B cell (primary cell): ENCODE data around the gene KLHDC7B. TPM values are rescaled to one million over a fixed set of nuclear protein-coding genes. Genes with fewer than 3 reads are reported as not detected.

Source experiments
- ATAC-seq: fragments of 200-7000 bp; cut with Tn5 transposase; one replicate; pipeline ENCODE4 v1.10.0; 2021; ENCODE audit warnings: low read depth, mild to moderate bottlenecking, moderate number of reproducible peaks, moderate library complexity
- CTCF ChIA-PET: fragments of 350-600 bp; sonication (Branson Sonifier 250); formaldehyde crosslinking; loops from one replicate; lab custom pipeline; 2021; ENCODE audit warnings: antibody characterized with exemption, inconsistent platforms; lab: Charles Lee
- POLR2A ChIA-PET: fragments of 350-600 bp; sonication (Branson Sonifier 250); formaldehyde crosslinking; loops from one replicate; lab custom pipeline; 2021; ENCODE audit warnings: antibody characterized with exemption; lab: Charles Lee
- DNase-seq: peaks from one replicate; pipeline ENCODE4 v3.0.0; 2013
- H2AFZ ChIP-seq: 2 replicates; pipeline ENCODE4 v1.6.1; 2012; ENCODE audit warnings: mild to moderate bottlenecking, low read depth, low read length; ENCODE audit not compliant: insufficient read depth, poor library complexity, severe bottlenecking
- H3K27ac ChIP-seq, 2 donors: 1 replicate in 1 of 2; 2 replicates in 1 of 2; pipeline ENCODE4 v1.5.1; 2012 to 2013; ENCODE audit warnings: low read length in 2 of 2, mild to moderate bottlenecking in 2 of 2, moderate library complexity in 1 of 2
- H3K27me3 ChIP-seq, 4 experiments: fragments of 200-600 bp in 1 of 4; sonication (generic) in 1 of 4; replicated peaks in 1 of 4; 1 replicate in 2 of 4; 2 replicates in 2 of 4; pipeline versions ENCODE4 v1.6.1 to v1.7.0; 2013 to 2016; ENCODE audit warnings: low read length in 3 of 4, mild to moderate bottlenecking in 2 of 4, mixed read lengths in 1 of 4, moderate library complexity in 1 of 4; ENCODE audit not compliant: insufficient read depth in 4 of 4, control insufficient read depth in 3 of 4; ENCODE audit errors: control extremely low read depth in 1 of 4
- H3K36me3 ChIP-seq, 2 experiments: replicated peaks in 1 of 2; 1 replicate in 1 of 2; 2 replicates in 1 of 2; pipeline versions ENCODE4 v1.6.1 to v1.7.1; 2013; ENCODE audit warnings: low read length in 1 of 2; ENCODE audit not compliant: insufficient read depth in 2 of 2, control insufficient read depth in 1 of 2; ENCODE audit errors: control extremely low read depth in 1 of 2, extremely low read depth in 1 of 2
- H3K4me1 ChIP-seq, 2 donors: fragments of 200-600 bp in 1 of 2; sonication (generic) in 1 of 2; 1 replicate in 1 of 2; 2 replicates in 1 of 2; pipeline versions ENCODE4 v1.5.1 to v1.6.1; 2013 to 2017; ENCODE audit warnings: low read length in 2 of 2; ENCODE audit not compliant: control insufficient read depth in 2 of 2, insufficient read depth in 2 of 2
- H3K4me2 ChIP-seq: replicated peaks from 2 replicates; pipeline ENCODE3; 2012; ENCODE audit warnings: mild to moderate bottlenecking, low read depth, low read length; ENCODE audit not compliant: poor library complexity, severe bottlenecking
- H3K4me3 ChIP-seq, 5 experiments: fragments of 200-600 bp in 1 of 5; sonication (generic) in 1 of 5; 1 replicate in 3 of 5; 2 replicates in 2 of 5; pipeline versions ENCODE4 v1.5.1 to v1.7.0; 2011 to 2016; ENCODE audit warnings: low read length in 4 of 5, mild to moderate bottlenecking in 4 of 5, low read depth in 2 of 5, control low read depth in 1 of 5, moderate library complexity in 1 of 5; ENCODE audit not compliant: insufficient read depth in 1 of 5; ENCODE audit errors: control extremely low read depth in 1 of 5, extremely low read depth in 1 of 5
- H3K79me2 ChIP-seq: fragments of 200-600 bp; sonication (generic); one replicate; pipeline ENCODE4 v1.6.0; 2016; ENCODE audit warnings: low read length; ENCODE audit not compliant: control insufficient read depth, insufficient read depth
- H3K9ac ChIP-seq: fragments of 200-600 bp; sonication (generic); 2 replicates; pipeline ENCODE4 v1.6.1; 2017; ENCODE audit warnings: mild to moderate bottlenecking, low read length, moderate library complexity
- H3K9me3 ChIP-seq, 3 donors: one replicate each; pipeline versions ENCODE4 v1.6.1 to v1.7.1; 2013; ENCODE audit warnings: low read length in 2 of 3; ENCODE audit not compliant: control insufficient read depth in 2 of 3, insufficient read depth in 1 of 3; ENCODE audit errors: control extremely low read depth in 1 of 3
- H4K20me1 ChIP-seq: 2 replicates; pipeline ENCODE4 v1.6.0; 2012; ENCODE audit warnings: mild to moderate bottlenecking, low read length; ENCODE audit not compliant: insufficient read depth, control insufficient read depth, poor library complexity, severe bottlenecking
- H3K27ac Mint-ChIP-seq: one replicate; pipeline ENCODE4 v1.8.0; 2021; ENCODE audit warnings: mixed read lengths
- H3K27me3 Mint-ChIP-seq: one replicate; pipeline ENCODE4 v1.8.0; 2021; ENCODE audit warnings: mixed read lengths
- H3K4me1 Mint-ChIP-seq: one replicate; pipeline ENCODE4 v1.8.0; 2021; ENCODE audit warnings: mixed read lengths
- H3K4me3 Mint-ChIP-seq: one replicate; pipeline ENCODE4 v1.8.0; 2021; ENCODE audit warnings: mixed read lengths
- H3K9me3 Mint-ChIP-seq: one replicate; pipeline ENCODE4 v1.8.0; 2022; ENCODE audit warnings: mixed read lengths; ENCODE audit not compliant: insufficient read depth
- EZH2 ChIP-seq: IDR thresholded peaks from 2 replicates; pipeline ENCODE4 v1.6.1; 2012; ENCODE audit warnings: borderline replicate concordance, low read depth, mild to moderate bottlenecking, moderate library complexity, low read length; ENCODE audit not compliant: insufficient read depth, poor library complexity, severe bottlenecking
- WGBS: methylation state at CpG from one replicate; pipeline ENCODE4 v1.1.5; 2013; ENCODE audit warnings: missing lambda C conversion rate; ENCODE audit not compliant: insufficient coverage; 5-methylcytosine and 5-hydroxymethylcytosine counted together
- intact Hi-C: fragments of 100-400 bp; cut with micrococcal nuclease; formaldehyde crosslinking; loops from one replicate; pipeline ENCODE4 v1.10.0; 2022
- polyA plus RNA-seq: library from polyadenylated mRNA; depleted of rRNA; stranded (reverse); fragments of >200 nt; gene quantifications from 2 replicates; pipeline ENCODE4 v1.2.3, GENCODE V29; 2012
- total RNA-seq, 2 donors: library from RNA; stranded (reverse); fragments of 120-200 nt in 1 of 2; gene quantifications; 1 replicate in 1 of 2; 2 replicates in 1 of 2; pipeline versions ENCODE4 v1.2.3 to v1.2.4, GENCODE V29; 2013 to 2022
- TF ChIP-seq, protein P1 (sequence below): fragments of 200-600 bp; IDR thresholded peaks from one replicate; pipeline ENCODE4 v1.8.0; 2022; ENCODE audit warnings: antibody characterized with exemption, mild to moderate bottlenecking

KLHDC7B gene
- total and polyA plus RNA-seq, 2 donors (not counting 1 experiment from before 2014, with no cell fraction given), result 1.8 to 6.2 TPM

DNA sequence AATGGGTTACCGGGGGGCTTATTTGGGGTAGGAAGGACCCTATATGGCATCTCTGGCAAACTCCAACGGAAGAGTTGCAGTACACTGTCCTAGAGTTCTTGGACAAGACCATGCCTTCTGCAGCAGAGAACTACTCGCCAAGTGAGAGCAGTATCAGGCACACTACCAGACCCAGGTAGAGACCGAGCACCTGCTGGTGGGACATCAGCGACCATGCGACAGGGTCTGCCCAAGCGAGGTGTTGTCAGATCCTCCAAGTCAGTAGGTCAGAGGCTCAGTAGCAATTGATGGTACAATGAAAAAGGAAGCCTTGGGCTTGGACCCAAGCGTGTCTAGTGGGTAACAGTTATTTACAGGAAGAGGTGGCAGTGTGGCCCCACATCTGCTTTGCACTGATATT lies 40.1 kb downstream of the KLHDC7B start:
- DNase-seq (no peak), ATAC-seq (no peak)
- Histone ChIP-seq H3K36me3 (peaks cover 0 to 3% of the 10 kb centered on the region in 2 experiments), H3K79me2 (peaks cover 12% of the 10 kb centered on the region), H3K9me3 (no peaks in the 10 kb centered on the region), H3K27ac (no peak overlapping the region), H3K4me1 (peaks cover 14 to 18% of the 10 kb centered on the region in 2 donors), H3K27me3 (no peaks in the 10 kb centered on the region), H3K4me2 (no peak overlapping the region), H3K4me3 (no peak overlapping the region), H3K9ac (no peak overlapping the region), H4K20me1 (peaks cover 12% of the 10 kb centered on the region), H2AFZ (no peak overlapping the region)
- 99% methylated on average over 7 of the region's 8 CpGs for WGBS
- ChIA-PET CTCF (no interaction called here), POLR2A (no interaction called here)
- no peak overlapping the region for H3K27ac Mint-ChIP-seq
- peaks cover 15% of the 10 kb centered on the region for H3K4me1 Mint-ChIP-seq
- intact Hi-C loops, result no loop called here
- H3K4me3 Mint-ChIP-seq, result no peak overlapping the region
- TF ChIP-seq, protein P1, sequence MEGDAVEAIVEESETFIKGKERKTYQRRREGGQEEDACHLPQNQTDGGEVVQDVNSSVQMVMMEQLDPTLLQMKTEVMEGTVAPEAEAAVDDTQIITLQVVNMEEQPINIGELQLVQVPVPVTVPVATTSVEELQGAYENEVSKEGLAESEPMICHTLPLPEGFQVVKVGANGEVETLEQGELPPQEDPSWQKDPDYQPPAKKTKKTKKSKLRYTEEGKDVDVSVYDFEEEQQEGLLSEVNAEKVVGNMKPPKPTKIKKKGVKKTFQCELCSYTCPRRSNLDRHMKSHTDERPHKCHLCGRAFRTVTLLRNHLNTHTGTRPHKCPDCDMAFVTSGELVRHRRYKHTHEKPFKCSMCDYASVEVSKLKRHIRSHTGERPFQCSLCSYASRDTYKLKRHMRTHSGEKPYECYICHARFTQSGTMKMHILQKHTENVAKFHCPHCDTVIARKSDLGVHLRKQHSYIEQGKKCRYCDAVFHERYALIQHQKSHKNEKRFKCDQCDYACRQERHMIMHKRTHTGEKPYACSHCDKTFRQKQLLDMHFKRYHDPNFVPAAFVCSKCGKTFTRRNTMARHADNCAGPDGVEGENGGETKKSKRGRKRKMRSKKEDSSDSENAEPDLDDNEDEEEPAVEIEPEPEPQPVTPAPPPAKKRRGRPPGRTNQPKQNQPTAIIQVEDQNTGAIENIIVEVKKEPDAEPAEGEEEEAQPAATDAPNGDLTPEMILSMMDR, result no peak
- TF ChIP-seq EZH2, result no peak
- no peaks in the 10 kb centered on the region for H3K9me3 Mint-ChIP-seq
- no peaks in the 10 kb centered on the region for H3K27me3 Mint-ChIP-seq

DNA sequence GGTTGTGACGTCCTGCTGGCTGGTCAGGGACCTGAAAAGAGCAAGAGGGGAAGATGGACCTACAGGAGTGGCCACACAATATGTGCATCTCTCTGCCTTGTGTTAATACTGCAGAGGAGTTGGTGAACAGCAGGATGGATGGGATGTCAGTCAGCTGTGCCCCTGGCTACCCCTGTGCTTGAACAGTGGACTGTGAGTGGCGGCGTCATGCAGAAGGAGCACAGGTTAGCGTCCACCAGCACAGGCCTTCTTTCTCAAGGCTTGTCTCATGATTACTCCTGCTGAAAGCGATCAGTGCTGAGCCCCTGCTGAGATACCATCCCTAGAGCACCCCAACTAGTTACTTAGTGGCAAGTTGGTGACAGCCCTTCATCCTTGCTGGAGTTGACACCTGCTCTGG lies 40.7 kb downstream of the KLHDC7B start:
- no peaks in the 10 kb centered on the region for H3K27me3 Mint-ChIP-seq
- Histone ChIP-seq H3K4me1 (peaks cover 11 to 14% of the 10 kb centered on the region in 2 donors), H4K20me1 (peaks cover 8% of the 10 kb centered on the region), H2AFZ (no peak overlapping the region), H3K36me3 (no peaks in the 10 kb centered on the region), H3K9ac (no peak overlapping the region), H3K79me2 (peaks cover 7% of the 10 kb centered on the region), H3K9me3 (no peaks in the 10 kb centered on the region), H3K27me3 (no peaks in the 10 kb centered on the region), H3K27ac (no peak overlapping the region), H3K4me2 (no peak overlapping the region), H3K4me3 (no peak overlapping the region)
- 86% methylated on average over 5 of the region's 5 CpGs for WGBS
- ATAC-seq (no peak), DNase-seq (no peak)
- CTCF ChIA-PET, result interaction anchor here (0.9 kb wide), 1 partner anchor 35 kb away, joined by 3 read pairs; no protein-coding TSS in a partner anchor
- intact Hi-C loops, result no loop called here
- POLR2A ChIA-PET, result no interaction called here
- TF ChIP-seq EZH2, result no peak
- TF ChIP-seq, protein P1, result no peak
- H3K4me3 Mint-ChIP-seq, result no peak overlapping the region
- no peaks in the 10 kb centered on the region for H3K9me3 Mint-ChIP-seq
- H3K27ac Mint-ChIP-seq, result no peak overlapping the region
- H3K4me1 Mint-ChIP-seq, result peaks cover 13% of the 10 kb centered on the region
